Stimulated activated CD4-positive, alpha-beta T cell treated with anti-CD3 and anti-CD28 coated beads, Interleukin-4, amount 100 ng/mL, for 4 hours (primary cell): ENCODE results near the gene C4orf33.

Source experiments
- DNase-seq, 2 experiments: peaks; one replicate each; pipeline ENCODE4 v3.0.0-alpha.2; 2020

C4orf33 gene

GRCh38 chr4:129131343-129131742 lies 35.4 kb downstream of the C4orf33 start:
- DNase-seq: no peak

- DNase-seq: no peak
These were observed 40.5 kb downstream of the C4orf33 start for GRCh38 chr4:129136433-129136832.

DNA sequence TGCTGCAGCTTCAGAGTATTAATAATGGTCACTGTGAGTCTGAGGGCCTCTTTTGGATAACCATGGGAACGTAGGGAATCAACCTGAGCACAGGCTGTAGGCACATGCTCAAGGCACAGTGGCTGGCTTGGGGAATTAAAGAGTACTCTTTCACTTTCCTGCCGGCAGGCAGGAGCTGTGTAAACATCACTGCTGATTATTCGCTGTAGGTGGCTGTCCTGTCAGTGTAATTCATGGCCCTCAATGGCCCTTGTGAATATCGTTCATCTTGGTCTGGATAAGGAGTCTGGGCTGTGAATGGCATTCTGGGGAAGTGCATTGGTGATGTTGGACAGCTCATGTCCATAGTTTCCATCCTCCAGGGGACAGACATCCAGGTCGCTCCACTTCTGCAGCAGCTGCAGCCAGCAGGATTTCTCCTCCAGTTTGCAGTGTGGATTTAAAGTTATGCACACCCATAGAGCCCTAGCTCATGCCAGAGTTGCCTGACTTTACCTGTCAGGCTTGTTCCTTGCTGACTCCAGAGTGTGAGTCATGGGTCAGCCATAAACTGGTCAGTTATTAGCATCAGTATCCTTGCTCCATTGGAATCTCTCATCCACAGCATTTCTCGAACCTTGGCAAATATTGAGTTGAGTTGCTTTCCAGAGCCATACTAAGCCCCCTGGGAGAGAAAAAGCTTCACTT lies 43.0 kb downstream of the C4orf33 start:
- no peak for DNase-seq

DNA sequence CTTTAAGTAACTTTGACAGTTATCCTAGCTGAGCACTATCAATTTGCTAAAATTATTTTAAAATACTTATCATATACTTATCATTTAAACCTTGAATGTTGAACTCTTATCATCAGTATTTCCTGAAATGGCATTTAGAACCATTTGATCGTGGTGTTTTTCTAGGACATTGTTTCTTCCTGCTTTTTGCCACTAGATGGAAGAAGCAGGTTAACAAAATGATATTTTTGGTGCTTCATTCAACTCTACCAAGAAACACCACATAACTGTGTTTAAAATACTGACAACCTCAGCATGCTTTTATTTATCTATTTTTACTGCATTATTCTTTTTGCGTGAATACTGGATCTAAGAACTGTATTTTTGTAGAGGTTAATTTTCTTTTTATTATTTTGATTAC lies 44.6 kb downstream of the C4orf33 start:
- DNase-seq: no peak

GRCh38 chr4:129143359-129143758 lies 47.4 kb downstream of the C4orf33 start:
- DNase-seq: no peak

- DNase-seq: no peak
These were observed 48.8 kb downstream of the C4orf33 start for GRCh38 chr4:129144755-129145206.

- DNase-seq: no peak
These were observed 49.3 kb downstream of the C4orf33 start for GRCh38 chr4:129145222-129145730.

DNA sequence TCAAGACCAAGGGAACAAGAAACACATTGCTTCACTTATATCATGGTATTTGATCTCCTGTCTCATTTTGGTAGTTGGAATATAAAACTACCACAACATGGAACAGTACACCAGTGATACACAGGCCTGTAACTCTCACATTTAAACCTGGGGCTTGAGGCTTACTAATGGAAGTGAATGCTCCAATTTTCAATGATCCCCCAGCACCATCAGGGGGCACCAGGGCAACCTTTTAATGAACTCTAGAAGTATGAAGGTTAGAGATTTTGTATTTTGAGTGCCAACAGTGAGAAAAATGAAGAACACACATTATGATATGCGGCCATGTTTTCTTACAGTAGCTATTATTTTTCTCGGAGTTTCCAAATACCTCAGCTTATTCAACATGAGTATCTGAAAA lies 50.7 kb downstream of the C4orf33 start:
- no peak for DNase-seq

DNA sequence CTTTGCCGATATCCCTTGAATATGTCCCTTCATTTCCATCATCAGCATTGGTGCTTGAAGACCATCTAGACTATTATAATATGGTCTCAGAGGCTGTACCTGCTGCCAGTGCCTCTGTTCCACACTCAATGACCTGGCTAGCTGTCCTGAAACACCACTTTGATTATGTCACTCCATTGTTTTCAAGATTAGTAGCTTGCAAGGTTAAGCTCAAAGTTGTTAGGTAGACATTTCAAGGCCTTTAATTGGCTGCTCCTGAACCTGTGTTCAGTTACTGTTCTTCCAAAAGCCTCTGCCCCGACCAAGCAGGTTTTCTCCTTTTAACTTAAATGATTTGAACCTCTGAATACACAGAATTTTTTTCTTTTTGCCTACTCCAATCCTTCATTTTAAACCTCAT lies 52.9 kb downstream of the C4orf33 start:
- DNase-seq: no peak

- no peak for DNase-seq
These were observed 54.0 kb downstream of the C4orf33 start for GRCh38 chr4:129149906-129150305.

- no peak for DNase-seq
These were observed 56.4 kb downstream of the C4orf33 start for GRCh38 chr4:129152350-129152749.

GRCh38 chr4:129153700-129154099 lies 57.7 kb downstream of the C4orf33 start:
- no peak for DNase-seq

GRCh38 chr4:129162450-129162849 lies 66.5 kb downstream of the C4orf33 start:
- no peak for DNase-seq

DNA sequence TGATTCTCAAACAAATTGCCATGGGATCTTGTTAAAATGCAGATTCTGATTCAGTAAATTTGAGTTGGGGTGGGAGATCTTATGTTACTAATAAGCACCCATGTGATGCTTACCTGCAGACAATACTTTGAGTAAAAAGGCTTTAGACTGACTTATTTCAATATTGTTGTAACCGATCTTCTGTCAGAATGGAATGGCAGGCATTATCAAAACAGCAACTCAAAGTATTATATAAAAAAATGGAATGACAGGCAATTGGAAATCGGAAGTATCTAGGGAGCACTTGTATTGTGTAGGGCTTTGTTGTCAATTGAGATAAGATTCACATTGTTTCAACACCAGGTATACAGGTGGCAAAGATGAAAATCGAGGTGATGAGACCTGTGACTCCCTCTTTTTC lies 67.5 kb downstream of the C4orf33 start:
- DNase-seq: no peak

- DNase-seq: no peak
These were observed 68.3 kb downstream of the C4orf33 start for GRCh38 chr4:129164243-129164642.
